Osteoblast (primary cell): ENCODE results near the gene UCMA. TPM values are rescaled to one million over a fixed set of nuclear protein-coding genes. Genes with fewer than 3 reads are reported as not detected.

ENCODE experiments used
- DNase-seq: peaks from one replicate; pipeline ENCODE4 v3.0.0; 2011; ENCODE audit warnings: low spot score, mixed read lengths; ENCODE audit not compliant: insufficient read length; ENCODE audit errors: missing footprints
- H2AFZ ChIP-seq: 2 replicates; pipeline ENCODE4 v1.6.0; 2011; ENCODE audit warnings: mild to moderate bottlenecking, low read length
- H3K27ac ChIP-seq: 2 replicates; pipeline ENCODE4 v1.5.1; 2011; ENCODE audit warnings: mild to moderate bottlenecking, low read depth, low read length, moderate library complexity
- H3K27me3 ChIP-seq: 2 replicates; pipeline ENCODE4 v1.6.0; 2012; ENCODE audit warnings: mild to moderate bottlenecking, control low read depth, inconsistent platforms, low read length, moderate library complexity; ENCODE audit not compliant: insufficient read depth
- H3K36me3 ChIP-seq: 2 replicates; pipeline ENCODE4 v1.5.1; 2011; ENCODE audit warnings: mild to moderate bottlenecking, low read length, control low read depth, moderate library complexity; ENCODE audit not compliant: insufficient read depth
- H3K4me1 ChIP-seq: 2 replicates; pipeline ENCODE4 v1.5.1; 2011; ENCODE audit warnings: mild to moderate bottlenecking, low read length, control low read depth, moderate library complexity; ENCODE audit not compliant: insufficient read depth
- H3K4me2 ChIP-seq: 2 replicates; pipeline ENCODE4 v1.6.0; 2011; ENCODE audit warnings: mild to moderate bottlenecking, low read length; ENCODE audit not compliant: insufficient read depth
- H3K4me3 ChIP-seq: fragments of 200-600 bp; sonication (generic); 3 replicates; pipeline ENCODE4 v1.5.1; 2012; ENCODE audit warnings: mild to moderate bottlenecking, low read length, inconsistent platforms; ENCODE audit not compliant: insufficient read depth
- H3K79me2 ChIP-seq: 2 replicates; pipeline ENCODE4 v1.6.0; 2012; ENCODE audit warnings: mild to moderate bottlenecking, low read length, control low read depth, inconsistent platforms; ENCODE audit not compliant: insufficient read depth
- H3K9me3 ChIP-seq: 2 replicates; pipeline ENCODE4 v1.5.1; 2011; ENCODE audit warnings: low read depth, low read length, control low read depth
- H4K20me1 ChIP-seq: 2 replicates; pipeline ENCODE4 v1.6.0; 2012; ENCODE audit warnings: mild to moderate bottlenecking, low read length, control low read depth; ENCODE audit not compliant: insufficient read depth
- CTCF ChIP-seq: IDR thresholded peaks from 2 replicates; pipeline ENCODE4 v1.5.1; 2011; ENCODE audit warnings: mild to moderate bottlenecking, low read depth, low read length, moderate library complexity; ENCODE audit errors: extremely low read depth
- total RNA-seq: library from RNA; depleted of rRNA; stranded (reverse); fragments of >200 nt; gene quantifications from 2 replicates; pipeline ENCODE4 v1.2.3, GENCODE V29; 2012

Gene UCMA
- total RNA-seq, 1 donor: not detected

- H3K4me1 ChIP-seq: no peaks in the 10 kb centered on the region
- H3K36me3 ChIP-seq: peaks cover 3% of the 10 kb centered on the region
- no peak for TF ChIP-seq CTCF
Observed at GRCh38 chr10:13195016-13195415, 39.2 kb downstream of the UCMA start.

GRCh38 chr10:13193637-13194036, 40.5 kb downstream of the UCMA start:
- Histone ChIP-seq H3K27ac (no peak overlapping the region), H4K20me1 (no peaks in the 10 kb centered on the region), H3K9me3 (no peaks in the 10 kb centered on the region), H3K4me3 (no peak overlapping the region), H3K4me2 (no peak overlapping the region), H2AFZ (no peak overlapping the region), H3K27me3 (no peaks in the 10 kb centered on the region), H3K4me1 (peaks cover 5% of the 10 kb centered on the region), H3K36me3 (peaks cover 3% of the 10 kb centered on the region), H3K79me2 (no peaks in the 10 kb centered on the region)
- no peak for DNase-seq
- no peak for TF ChIP-seq CTCF

More at GRCh38 chr10:13195016-13195415, 39.2 kb downstream of the UCMA start:
- H3K4me3 ChIP-seq: no peak overlapping the region
- H3K9me3 ChIP-seq: no peaks in the 10 kb centered on the region
- no peaks in the 10 kb centered on the region for H3K27me3 ChIP-seq
- H3K79me2 ChIP-seq: no peaks in the 10 kb centered on the region
- H4K20me1 ChIP-seq: no peaks in the 10 kb centered on the region
- H2AFZ ChIP-seq: no peak overlapping the region
- no peak overlapping the region for H3K27ac ChIP-seq
- peak; percentile 53 for DNase-seq
- H3K4me2 ChIP-seq: no peak overlapping the region

GRCh38 chr10:13191362-13191761, 42.8 kb downstream of the UCMA start:
- TF ChIP-seq CTCF: no peak
- Histone ChIP-seq H3K9me3 (no peaks in the 10 kb centered on the region), H4K20me1 (no peaks in the 10 kb centered on the region), H3K4me3 (no peak overlapping the region), H3K27ac (no peak overlapping the region), H3K27me3 (no peaks in the 10 kb centered on the region), H3K79me2 (no peaks in the 10 kb centered on the region), H2AFZ (no peak overlapping the region), H3K4me1 (peaks cover 5% of the 10 kb centered on the region), H3K4me2 (no peak overlapping the region), H3K36me3 (peaks cover 9% of the 10 kb centered on the region)
- DNase-seq: no peak

- DNase-seq: no peak
- Histone ChIP-seq H2AFZ (no peak overlapping the region), H3K4me3 (no peak overlapping the region), H3K27ac (no peak overlapping the region), H3K36me3 (peaks cover 9% of the 10 kb centered on the region), H3K4me2 (no peak overlapping the region), H3K4me1 (peaks cover 5% of the 10 kb centered on the region), H4K20me1 (no peaks in the 10 kb centered on the region), H3K79me2 (no peaks in the 10 kb centered on the region), H3K27me3 (no peaks in the 10 kb centered on the region), H3K9me3 (no peaks in the 10 kb centered on the region)
- TF ChIP-seq CTCF: no peak
Observed at GRCh38 chr10:13190816-13191215, 43.4 kb downstream of the UCMA start.
